ENCODE measurements around the gene ATF7IP. TPM values are rescaled to one million over a fixed set of nuclear protein-coding genes. Genes with fewer than 3 reads are reported as not detected.

ATF7IP gene, protein sequence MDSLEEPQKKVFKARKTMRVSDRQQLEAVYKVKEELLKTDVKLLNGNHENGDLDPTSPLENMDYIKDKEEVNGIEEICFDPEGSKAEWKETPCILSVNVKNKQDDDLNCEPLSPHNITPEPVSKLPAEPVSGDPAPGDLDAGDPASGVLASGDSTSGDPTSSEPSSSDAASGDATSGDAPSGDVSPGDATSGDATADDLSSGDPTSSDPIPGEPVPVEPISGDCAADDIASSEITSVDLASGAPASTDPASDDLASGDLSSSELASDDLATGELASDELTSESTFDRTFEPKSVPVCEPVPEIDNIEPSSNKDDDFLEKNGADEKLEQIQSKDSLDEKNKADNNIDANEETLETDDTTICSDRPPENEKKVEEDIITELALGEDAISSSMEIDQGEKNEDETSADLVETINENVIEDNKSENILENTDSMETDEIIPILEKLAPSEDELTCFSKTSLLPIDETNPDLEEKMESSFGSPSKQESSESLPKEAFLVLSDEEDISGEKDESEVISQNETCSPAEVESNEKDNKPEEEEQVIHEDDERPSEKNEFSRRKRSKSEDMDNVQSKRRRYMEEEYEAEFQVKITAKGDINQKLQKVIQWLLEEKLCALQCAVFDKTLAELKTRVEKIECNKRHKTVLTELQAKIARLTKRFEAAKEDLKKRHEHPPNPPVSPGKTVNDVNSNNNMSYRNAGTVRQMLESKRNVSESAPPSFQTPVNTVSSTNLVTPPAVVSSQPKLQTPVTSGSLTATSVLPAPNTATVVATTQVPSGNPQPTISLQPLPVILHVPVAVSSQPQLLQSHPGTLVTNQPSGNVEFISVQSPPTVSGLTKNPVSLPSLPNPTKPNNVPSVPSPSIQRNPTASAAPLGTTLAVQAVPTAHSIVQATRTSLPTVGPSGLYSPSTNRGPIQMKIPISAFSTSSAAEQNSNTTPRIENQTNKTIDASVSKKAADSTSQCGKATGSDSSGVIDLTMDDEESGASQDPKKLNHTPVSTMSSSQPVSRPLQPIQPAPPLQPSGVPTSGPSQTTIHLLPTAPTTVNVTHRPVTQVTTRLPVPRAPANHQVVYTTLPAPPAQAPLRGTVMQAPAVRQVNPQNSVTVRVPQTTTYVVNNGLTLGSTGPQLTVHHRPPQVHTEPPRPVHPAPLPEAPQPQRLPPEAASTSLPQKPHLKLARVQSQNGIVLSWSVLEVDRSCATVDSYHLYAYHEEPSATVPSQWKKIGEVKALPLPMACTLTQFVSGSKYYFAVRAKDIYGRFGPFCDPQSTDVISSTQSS
- total RNA-seq: 18.9 and 26.4 TPM in 2 replicates

DNA sequence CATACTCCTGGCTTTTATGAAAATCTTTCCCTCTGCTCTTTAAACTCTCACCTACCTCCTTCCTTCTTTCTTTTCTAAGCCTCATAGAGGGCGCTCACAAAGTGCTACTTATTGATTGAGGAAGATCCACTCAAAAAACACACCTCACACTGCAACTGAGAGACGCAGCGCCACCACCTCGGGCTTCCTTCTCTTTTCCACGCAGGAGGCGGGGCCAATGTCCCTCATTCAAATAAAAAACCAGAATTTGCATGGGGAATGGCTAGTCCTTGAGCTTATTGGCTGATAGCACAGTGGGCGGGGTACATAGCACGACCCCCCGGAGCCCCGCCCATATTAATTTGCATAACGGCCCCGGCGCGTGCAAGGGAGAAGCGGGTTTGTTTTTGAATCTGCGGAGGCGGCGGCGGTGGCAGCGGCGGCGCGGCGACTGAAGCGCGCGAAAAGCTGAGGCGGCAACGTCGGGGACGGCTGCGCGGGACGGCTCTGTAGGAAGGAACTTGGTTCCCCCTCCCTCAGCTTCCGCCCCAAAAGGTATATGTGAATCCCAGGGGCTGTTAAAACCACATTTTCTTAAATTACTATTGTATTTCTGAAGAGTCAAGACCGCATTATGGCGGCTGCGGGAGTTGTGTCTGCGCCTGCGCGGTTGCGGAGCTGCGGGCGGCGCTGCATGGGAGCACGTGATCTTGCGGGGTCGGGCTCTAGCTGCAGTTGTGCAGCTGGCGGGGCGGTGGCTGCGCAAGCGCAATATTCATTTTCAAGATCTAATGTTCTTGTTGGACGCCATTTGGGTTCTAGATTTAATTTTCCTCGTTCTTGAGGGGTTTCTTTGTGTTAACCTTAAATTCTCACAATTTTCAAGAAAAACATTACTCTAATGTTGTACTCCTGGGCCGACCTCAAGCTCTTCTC lies at the start of gene ATF7IP:
Gene ATF7IP (plus strand): TSS at position 389 of the 915 bp plus-strand sequence. CDS start 58,234 bp downstream, outside the sequence.

Other genes starting within 250 kb of the ATF7IP start
- 0.09 TPM in 2 replicates for gene PLBD1, start 202.2 kb downstream of the ATF7IP start, total RNA-seq